BJ (cell line): ENCODE results near the gene APBA2. TPM values are rescaled to one million over a fixed set of nuclear protein-coding genes. Genes with fewer than 3 reads are reported as not detected.
"Not testable (repeated sequence)": the region's sequence is repeated elsewhere in the genome, so short reads cannot be mapped to it uniquely, and the experiment has no call there.

Experiments
- CTCF ChIA-PET: fragments of 350-600 bp; formaldehyde crosslinking; extraction: SDS; loops from one replicate; lab custom pipeline; 2021; ENCODE audit warnings: antibody characterized with exemption, inconsistent platforms; lab: Yijun Ruan, JAX
- POLR2A ChIA-PET: fragments of 300-600 bp; sonication (Branson Sonifier 250); formaldehyde crosslinking; extraction: SDS; loops from one replicate; lab custom pipeline; 2021; ENCODE audit warnings: antibody characterized with exemption; lab: Charles Lee
- DNase-seq: peaks from one replicate; pipeline ENCODE4 v3.0.0-alpha.2; 2011; ENCODE audit warnings: low read depth
- H3K27me3 ChIP-seq: 2 replicates; pipeline ENCODE4 v1.6.0; 2011; ENCODE audit warnings: low read length; ENCODE audit not compliant: control insufficient read depth, insufficient read depth
- H3K36me3 ChIP-seq: 2 replicates; pipeline ENCODE4 v1.5.1; 2011; ENCODE audit warnings: low read length; ENCODE audit not compliant: control insufficient read depth, insufficient read depth
- H3K4me3 ChIP-seq: 2 replicates; pipeline ENCODE4 v1.5.1; 2011; ENCODE audit warnings: low read depth, mild to moderate bottlenecking, control low read depth, low read length
- CTCF ChIP-seq: IDR thresholded peaks from 2 replicates; pipeline ENCODE4 v1.5.1; 2011; ENCODE audit warnings: low read depth, mild to moderate bottlenecking, control low read depth, inconsistent platforms, low read length, moderate library complexity; ENCODE audit not compliant: insufficient read depth
- polyA plus RNA-seq: library from polyadenylated mRNA; depleted of rRNA; stranded (reverse); fragments of >200 nt; gene quantifications from 2 replicates; pipeline ENCODE4 v1.2.3, GENCODE V29; 2011; rRNA removed

APBA2 gene
- polyA plus RNA-seq, 1 experiment: 15.1 TPM

DNA sequence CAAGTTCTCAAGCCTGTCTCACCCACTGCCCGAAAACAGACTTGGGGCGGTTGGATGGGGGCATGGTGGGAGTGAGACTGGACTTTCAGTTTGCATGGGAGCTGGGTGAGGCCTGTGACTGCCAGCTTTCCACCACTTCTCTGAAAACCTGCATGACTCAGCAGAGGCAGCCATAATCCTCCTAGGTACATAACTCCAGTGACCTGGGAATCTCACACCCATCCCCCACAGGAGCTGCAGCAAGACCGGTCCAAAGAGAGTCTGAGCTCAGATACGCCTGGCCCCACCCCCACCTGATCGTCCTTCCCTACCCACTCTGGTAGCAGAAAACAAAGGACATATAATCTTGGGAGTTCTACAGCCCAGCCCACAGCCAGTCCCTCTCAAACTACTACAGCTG lies 276.6 kb downstream of the APBA2 start:
- TF ChIP-seq CTCF: no peak
- H3K4me3 ChIP-seq: no peak overlapping the region
- POLR2A ChIA-PET: no interaction called here
- DNase-seq: no peak
- CTCF ChIA-PET: interaction anchor here (0.6 to 2.4 kb wide), 3 partner anchors 9 to 844 kb away, joined by 3 to 8 read pairs (median 4); no protein-coding TSS in a partner anchor
- no peaks in the 10 kb centered on the region for H3K36me3 ChIP-seq
- H3K27me3 ChIP-seq: no peaks in the 10 kb centered on the region

GRCh38 chr15:29167122-29167521 lies 281.3 kb downstream of the APBA2 start:
- H3K4me3 ChIP-seq, H3K36me3 ChIP-seq, H3K27me3 ChIP-seq, CTCF ChIA-PET, DNase-seq, POLR2A ChIA-PET: not testable (repeated sequence)

Other genes starting within 250 kb of the APBA2 start
- 0.63 and 0.76 TPM in 2 replicates for gene GOLGA8M, start 173.6 kb upstream of the APBA2 start, polyA plus RNA-seq
- gene GOLGA6L7, start 37.3 kb upstream of the APBA2 start, polyA plus RNA-seq: not detected in 2 replicates